SK-N-SH (cell line): ENCODE measurements around the gene HEY2. TPM values are rescaled to one million over a fixed set of nuclear protein-coding genes. Genes with fewer than 3 reads are reported as not detected.

Experiments
- CTCF ChIA-PET: fragments of 300-600, 350-600 bp; formaldehyde crosslinking; extraction: SDS; loops from one replicate; lab custom pipeline; 2021; lab: Yijun Ruan, JAX
- POLR2A ChIA-PET: fragments of 350-600 bp; sonication (Branson Sonifier 250); formaldehyde crosslinking; extraction: SDS; loops from one replicate; lab custom pipeline; 2020; ENCODE audit warnings: antibody characterized with exemption, inconsistent platforms; lab: Yijun Ruan, JAX
- DNase-seq: peaks from one replicate; pipeline ENCODE4 v3.0.0; 2012
- H2AFZ ChIP-seq: fragments of 200-600 bp; sonication (generic); 2 replicates; pipeline ENCODE4 v1.8.1; 2016; ENCODE audit warnings: antibody characterized with exemption, mild to moderate bottlenecking, low read depth
- H3F3A ChIP-seq: fragments of 200-600 bp; sonication (generic); replicated peaks from 2 replicates; pipeline ENCODE3; 2016; ENCODE audit warnings: antibody characterized with exemption, mild to moderate bottlenecking; ENCODE audit not compliant: insufficient read depth
- H3K27ac ChIP-seq, 2 experiments: fragments of 200-500 bp in 1 of 2; fragments of 200-600 bp in 1 of 2; sonication (Bioruptor generic) in 1 of 2; sonication (generic), shearing (Covaris generic) in 1 of 2; 2 replicates each; pipeline versions ENCODE4 v1.5.1 to v1.6.1; 2014 to 2016; ENCODE audit warnings: low read depth in 2 of 2, inconsistent platforms in 1 of 2, low read length in 1 of 2, mild to moderate bottlenecking in 1 of 2, mixed read lengths in 1 of 2
- H3K27me3 ChIP-seq: fragments of 200-600 bp; sonication (generic), shearing (Covaris generic); 2 replicates; pipeline ENCODE4 v1.6.1; 2016; ENCODE audit warnings: mixed run types; ENCODE audit not compliant: insufficient read depth
- H3K36me3 ChIP-seq, 2 experiments: fragments of 200-500 bp in 1 of 2; fragments of 200-600 bp in 1 of 2; sonication (Bioruptor generic) in 1 of 2; sonication (generic) in 1 of 2; replicated peaks in 1 of 2; 2 replicates each; pipeline versions ENCODE3 to v1.5.1; 2014 to 2016; ENCODE audit warnings: low read length in 1 of 2, mild to moderate bottlenecking in 1 of 2; ENCODE audit not compliant: insufficient read depth in 2 of 2, control insufficient read depth in 1 of 2
- H3K4me1 ChIP-seq, 2 experiments: fragments of 200-500 bp in 1 of 2; fragments of 200-600 bp in 1 of 2; sonication (Bioruptor generic) in 1 of 2; sonication (generic), shearing (Covaris generic) in 1 of 2; 2 replicates each; pipeline versions ENCODE4 v1.5.1 to v1.6.1; 2014 to 2016; ENCODE audit warnings: low read depth in 1 of 2, low read length in 1 of 2, mixed run types in 1 of 2; ENCODE audit not compliant: insufficient read depth in 2 of 2, control insufficient read depth in 1 of 2
- H3K4me2 ChIP-seq: fragments of 200-600 bp; sonication (generic), shearing (Covaris generic); 2 replicates; pipeline ENCODE4 v1.6.1; 2017; ENCODE audit warnings: mixed run types
- H3K4me3 ChIP-seq, 2 experiments: fragments of 200-500 bp in 1 of 2; fragments of 200-600 bp in 1 of 2; sonication (Bioruptor generic) in 1 of 2; sonication (generic), shearing (Covaris generic) in 1 of 2; 2 replicates each; pipeline versions ENCODE4 v1.5.1 to v1.8.1; 2014 to 2016; ENCODE audit warnings: low read depth in 2 of 2, inconsistent platforms in 1 of 2, low read length in 1 of 2, mild to moderate bottlenecking in 1 of 2, mixed read lengths in 1 of 2, moderate library complexity in 1 of 2
- H3K79me2 ChIP-seq: fragments of 200-600 bp; sonication (generic); 2 replicates; pipeline ENCODE4 v1.8.1; 2017; ENCODE audit warnings: mild to moderate bottlenecking; ENCODE audit not compliant: insufficient read depth
- H3K9ac ChIP-seq: fragments of 200-600 bp; sonication (generic); 2 replicates; pipeline ENCODE4 v1.6.1; 2017; ENCODE audit warnings: mixed run types
- H3K9me2 ChIP-seq: fragments of 200-600 bp; sonication (generic); 2 replicates; pipeline ENCODE4 v1.6.1; 2017; ENCODE audit warnings: mixed run types
- H3K9me3 ChIP-seq: fragments of 200-600 bp; sonication (generic); 2 replicates; pipeline ENCODE4 v1.6.1; 2017; ENCODE audit warnings: mixed run types, mild to moderate bottlenecking, moderate library complexity
- H4K20me1 ChIP-seq: fragments of 200-600 bp; sonication (generic); 2 replicates; pipeline ENCODE4 v1.6.1; 2017; ENCODE audit warnings: mild to moderate bottlenecking, mixed run types; ENCODE audit not compliant: insufficient read depth
- EP300 ChIP-seq, 2 experiments: IDR thresholded peaks; 2 replicates each; pipeline versions ENCODE4 v1.4.0 to v1.6.1; 2012; ENCODE audit warnings: borderline replicate concordance in 1 of 2, low read depth in 1 of 2, low read length in 1 of 2
- EZH2phosphoT487 ChIP-seq: fragments of 200-600 bp; sonication (generic); IDR thresholded peaks from 2 replicates; pipeline ENCODE4 v1.6.1; 2017; ENCODE audit warnings: low read depth, mixed run types, mild to moderate bottlenecking, antibody characterized with exemption, moderate library complexity, borderline replicate concordance
- FOSL2 ChIP-seq: IDR thresholded peaks from 2 replicates; pipeline ENCODE4 v1.4.0; 2012; ENCODE audit warnings: low read depth, mild to moderate bottlenecking, moderate library complexity, borderline replicate concordance
- FOXM1 ChIP-seq: IDR thresholded peaks from 2 replicates; pipeline ENCODE4 v1.4.0; 2012; ENCODE audit warnings: low read depth, mild to moderate bottlenecking
- GATA2 ChIP-seq: sonication (generic); formaldehyde crosslinking; IDR thresholded peaks from 2 replicates; pipeline ENCODE4 v1.5.0; 2020; ENCODE audit warnings: mild to moderate bottlenecking, missing genetic modification reagents
- JUND ChIP-seq: IDR thresholded peaks from 2 replicates; pipeline ENCODE4 v1.4.0; 2012
- PBX3 ChIP-seq: IDR thresholded peaks from 2 replicates; pipeline ENCODE4; 2012
- POLR2AphosphoS5 ChIP-seq: IDR thresholded peaks from 2 replicates; pipeline ENCODE4 v1.6.1; 2012; ENCODE audit warnings: low read depth, low read length
- RAD21 ChIP-seq: IDR thresholded peaks from 2 replicates; pipeline ENCODE4 v1.6.1; 2012; ENCODE audit warnings: mild to moderate bottlenecking, low read length
- RXRA ChIP-seq: IDR thresholded peaks from 2 replicates; pipeline ENCODE4 v1.4.0; 2012; ENCODE audit warnings: low read depth, mild to moderate bottlenecking, borderline replicate concordance
- TCF12 ChIP-seq: IDR thresholded peaks from 2 replicates; pipeline ENCODE4 v1.4.0; 2012
- TEAD4 ChIP-seq: IDR thresholded peaks from 2 replicates; pipeline ENCODE4 v1.4.0; 2012; ENCODE audit warnings: mild to moderate bottlenecking, borderline replicate concordance; ENCODE audit not compliant: insufficient read depth
- YY1 ChIP-seq: IDR thresholded peaks from 2 replicates; pipeline ENCODE4 v1.4.0; 2012; ENCODE audit warnings: low read depth, mild to moderate bottlenecking
- WGBS: methylation state at CpG from one replicate; pipeline ENCODE4 v1.1.6; 2017; ENCODE audit warnings: low lambda C conversion rate; 5-methylcytosine and 5-hydroxymethylcytosine counted together
- polyA plus RNA-seq, 3 experiments: library from polyadenylated mRNA; depleted of rRNA; stranded (reverse); fragments of >200 nt; gene quantifications; 2 replicates each; pipeline ENCODE4 v1.2.3, GENCODE V29; 2012

The HEY2 gene
- polyA plus RNA-seq, 1 of the 3 experiments (the other 2 are of a cell fraction): not detected

GRCh38 chr6:125794342-125795137, 45.1 kb downstream of the HEY2 start:
- Histone ChIP-seq H3K27ac (peak overlapping the region; percentile 86), H3K9me3 (no peaks in the 10 kb centered on the region), H3K9me2 (no peaks in the 10 kb centered on the region), H3K9ac (peak overlapping the region; percentile 29; the same call in 1 of the 2 replicates), H3K79me2 (peaks cover 55% of the 10 kb centered on the region), H3K36me3 (peaks cover 7 to 11% of the 10 kb centered on the region in 2 experiments), H3K4me1 (peaks cover 39 to 43% of the 10 kb centered on the region in 2 experiments), H3K4me3 (peak overlapping the region; percentile 39 to 67; a peak in 2 of 4 replicates), H3F3A (peaks cover 45% of the 10 kb centered on the region), H2AFZ (no peak overlapping the region), H3K4me2 (peak overlapping the region; percentile 95), H4K20me1 (no peaks in the 10 kb centered on the region), H3K27me3 (no peaks in the 10 kb centered on the region)
- TF ChIP-seq EP300 (IDR thresholded peaks at IDR 0.05; ENCODE audit: borderline replicate concordance in 1 of 2, low read depth in 1 of 2, low read length in 1 of 2) (0 out of 4 replicates have a peak, but pooled peaks of 1 of the 2 experiments have one; percentile 22), TCF12 (peak; percentile 57; the same call in 1 of the 2 replicates), JUND (peak; percentile 65), FOXM1 (no peak), TEAD4 (no peak), PBX3 (peak; percentile 40; the same call in 1 of the 2 replicates), FOSL2 (peak; percentile 40; the same call in 1 of the 2 replicates), RAD21 (no peak)
- DNase-seq: no peak
- CTCF ChIA-PET: interaction anchor here (0.8 to 2.5 kb wide), 10 partner anchors 12 to 494 kb away, joined by 3 to 12 read pairs (median 3); partner anchors contain the start of gene HINT3
- POLR2A ChIA-PET: no interaction called here
- WGBS: 84% methylated on average over 5 of the region's 5 CpGs

GRCh38 chr6:125795301-125795700, 45.9 kb downstream of the HEY2 start:
- DNase-seq: no peak
- Histone ChIP-seq H3K4me2 (no peak overlapping the region), H3K9me3 (no peaks in the 10 kb centered on the region), H4K20me1 (no peaks in the 10 kb centered on the region), H3K36me3 (peaks cover 7 to 11% of the 10 kb centered on the region in 2 experiments), H3K79me2 (peaks cover 55% of the 10 kb centered on the region), H3K27ac (peak overlapping the region; percentile 86; a peak in 3 of 4 replicates), H3K27me3 (no peaks in the 10 kb centered on the region), H3K9me2 (no peaks in the 10 kb centered on the region), H2AFZ (no peak overlapping the region), H3K4me1 (peaks cover 32 to 38% of the 10 kb centered on the region in 2 experiments), H3F3A (peaks cover 39% of the 10 kb centered on the region), H3K4me3 (no peak overlapping the region), H3K9ac (no peak overlapping the region)
- TF ChIP-seq EZH2phosphoT487 (no peak), YY1 (no peak), TEAD4 (no peak), JUND (no peak), POLR2AphosphoS5 (no peak), RXRA (no peak), GATA2 (CRISPR knock-in tag) (no peak), TCF12 (no peak)
- 94% methylated on average over 1 of the region's 1 CpG for WGBS
- CTCF ChIA-PET: interaction anchor here (0.8 to 2.5 kb wide), 5 partner anchors 18 to 495 kb away, joined by 3 to 8 read pairs (median 3); no protein-coding TSS in a partner anchor
- POLR2A ChIA-PET: no interaction called here
